ENCODE data around the gene CAMTA1.
"Not testable (repeated sequence)": the region's sequence is repeated elsewhere in the genome, so short reads cannot be mapped to it uniquely, and the experiment has no call there.

The CAMTA1 gene

DNA sequence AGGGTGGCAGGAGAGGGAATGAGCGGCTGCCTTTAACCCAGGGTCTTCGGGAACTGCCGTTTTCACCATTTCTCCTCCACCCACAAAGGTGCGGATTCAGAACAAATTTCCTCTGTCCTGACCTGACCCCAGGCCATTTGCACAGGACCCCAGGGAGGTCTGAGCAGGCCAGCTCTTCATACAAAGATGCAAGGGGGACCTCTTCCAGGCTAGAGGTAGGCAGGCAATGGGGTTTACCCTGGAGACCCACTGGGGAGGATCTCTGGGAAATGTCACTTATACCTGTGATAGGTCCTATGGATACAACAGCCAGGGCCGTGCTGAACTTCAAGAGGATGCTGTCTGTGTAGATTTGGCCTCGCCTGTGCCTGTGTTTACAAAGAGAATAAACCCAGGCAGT is 896.1 kb downstream of the CAMTA1 start:
- DNase-seq = no peak

DNA sequence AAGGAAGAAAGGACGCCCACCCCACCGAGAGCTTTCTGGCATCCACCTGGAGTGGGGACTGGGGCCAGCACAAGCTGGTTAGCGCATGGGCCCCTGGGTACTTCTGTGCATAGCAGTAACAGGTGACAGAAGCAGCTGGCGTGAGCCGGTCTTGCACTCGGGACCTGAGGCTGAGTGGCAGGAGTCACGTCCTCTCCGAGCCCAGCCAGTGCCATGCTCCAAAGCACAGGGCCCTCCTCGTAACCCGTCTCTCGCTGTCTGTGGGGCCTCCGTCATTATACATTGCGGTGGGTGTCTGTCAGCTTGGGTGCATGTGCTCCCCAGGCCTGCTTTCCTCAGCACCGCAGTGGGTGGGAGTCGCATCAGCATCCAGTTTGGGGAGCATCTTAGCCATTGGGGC is 898.3 kb downstream of the CAMTA1 start:
- DNase-seq = no peak

DNA sequence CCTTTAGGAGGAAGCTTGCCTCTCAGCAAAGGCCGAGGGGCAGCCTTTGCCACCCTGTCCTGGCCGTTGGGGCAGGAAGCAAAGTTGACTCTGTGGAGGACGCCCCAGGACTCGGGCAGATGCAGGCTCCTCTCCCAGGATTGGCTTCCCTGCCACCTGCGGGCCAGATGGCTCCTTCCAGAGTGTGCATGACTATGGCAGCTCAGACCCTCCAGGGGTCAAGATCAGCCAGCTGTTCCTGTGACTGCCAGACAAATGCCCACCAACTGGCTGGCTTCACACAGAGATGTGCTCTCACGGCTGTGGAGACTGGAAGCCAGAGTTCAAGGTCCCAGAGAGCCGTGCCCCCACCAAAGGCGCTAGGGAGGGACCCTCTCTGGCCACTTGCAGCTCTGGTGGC is 898.9 kb downstream of the CAMTA1 start:
- DNase-seq = no peak

DNA sequence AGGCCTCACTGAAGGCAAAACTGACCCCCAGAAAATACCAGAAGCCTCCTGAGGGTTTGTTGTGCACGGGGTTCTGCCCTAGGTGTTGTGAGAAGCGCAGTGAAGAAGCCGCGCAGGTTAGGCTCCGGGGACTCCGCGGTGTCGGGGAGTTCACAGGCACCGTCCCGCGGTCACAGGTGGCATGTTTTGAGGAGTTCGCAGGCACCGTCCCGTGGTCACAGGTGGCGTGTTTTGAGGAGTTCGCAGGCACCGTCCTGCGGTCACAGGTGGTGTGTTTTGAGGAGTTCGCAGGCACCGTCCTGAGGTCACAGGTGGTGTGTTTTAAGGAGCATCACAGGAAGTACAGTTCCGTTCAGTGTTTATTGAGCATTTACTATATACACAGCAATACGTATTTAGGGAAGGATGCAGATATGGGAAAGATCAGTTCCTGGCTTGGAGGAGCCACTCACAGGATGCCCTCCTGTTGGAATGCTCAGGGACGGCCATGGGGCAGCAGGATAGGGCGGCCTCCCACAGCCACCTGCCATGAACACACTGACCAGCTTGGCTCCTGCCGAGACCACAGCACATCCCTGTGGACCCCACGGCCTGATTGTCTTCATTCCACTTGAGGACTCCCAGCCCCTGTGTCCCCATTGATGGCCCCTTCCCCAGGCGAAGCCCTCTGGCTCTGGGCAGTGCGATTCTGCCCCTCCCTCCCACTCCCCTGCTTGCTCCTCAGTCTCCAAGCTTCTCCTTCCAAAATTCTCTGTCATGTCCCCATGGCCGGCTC is 899.8 kb downstream of the CAMTA1 start:
- no peak for DNase-seq

DNA sequence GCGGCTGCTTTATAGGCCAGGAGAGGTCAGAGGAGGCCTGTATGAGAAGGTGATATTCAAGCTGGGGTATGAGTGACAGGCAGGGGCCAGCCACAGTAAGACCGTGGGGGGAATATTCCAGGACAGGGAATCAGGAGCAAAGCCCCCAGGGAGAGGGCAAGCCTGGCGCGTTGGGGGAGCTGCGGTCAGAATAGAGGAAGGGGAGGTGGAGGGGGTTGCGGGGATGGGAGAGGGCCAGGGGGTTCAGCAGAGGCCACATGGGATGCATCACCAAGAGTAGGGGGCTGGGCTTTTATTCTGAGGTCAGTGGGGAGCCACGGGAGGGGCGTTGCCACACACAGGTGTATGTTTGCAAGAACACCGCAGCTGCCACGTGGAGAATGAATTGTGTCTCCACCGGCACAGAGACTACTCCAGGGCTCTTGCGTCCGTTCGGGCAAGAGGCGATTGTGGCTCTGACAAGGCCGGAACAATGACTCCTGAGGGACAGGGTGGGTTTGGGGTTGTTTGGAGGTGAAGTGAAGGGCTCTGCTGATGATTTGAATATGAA is 901.1 kb downstream of the CAMTA1 start:
- DNase-seq = no peak

DNA sequence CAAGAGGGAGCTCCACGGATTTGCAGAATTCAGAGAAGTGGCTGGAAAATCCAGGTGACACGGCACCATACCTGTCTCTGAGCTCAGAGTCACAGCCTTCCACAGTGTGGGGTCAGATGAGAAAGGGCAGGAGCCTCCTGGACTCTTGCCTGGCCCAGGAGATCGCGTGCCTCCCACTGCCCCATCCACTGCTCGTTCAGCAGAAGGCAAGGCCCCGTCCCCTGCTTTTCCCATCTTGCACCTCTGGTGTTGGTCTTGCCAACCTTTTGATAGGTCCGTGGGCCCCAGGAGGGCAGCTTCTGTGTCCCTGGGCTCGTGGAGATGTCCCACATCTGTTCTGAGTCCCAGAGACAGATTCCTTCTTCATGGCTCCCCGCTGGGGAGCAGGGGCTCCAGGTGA is 902.2 kb downstream of the CAMTA1 start:
- no peak for DNase-seq

DNA sequence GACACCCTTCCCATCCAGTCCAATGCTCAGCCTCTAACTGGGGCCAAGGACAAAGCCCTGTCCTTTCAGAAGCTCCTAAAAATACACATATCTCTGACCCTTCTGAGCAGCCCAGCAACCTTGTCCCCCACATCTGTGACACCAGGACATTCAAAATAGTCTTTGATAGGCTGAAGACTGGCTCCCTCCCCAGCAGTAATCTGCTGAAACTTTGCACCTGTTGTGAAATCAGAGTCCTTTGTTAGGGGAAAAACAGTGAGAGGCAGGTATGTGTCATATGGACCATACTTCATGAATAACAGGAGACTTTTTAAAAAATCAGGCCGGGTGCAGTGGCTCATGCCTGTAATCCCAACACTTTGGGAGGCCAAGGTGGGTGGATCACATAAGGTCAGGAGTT is 903.4 kb downstream of the CAMTA1 start:
- no peak for DNase-seq

DNA sequence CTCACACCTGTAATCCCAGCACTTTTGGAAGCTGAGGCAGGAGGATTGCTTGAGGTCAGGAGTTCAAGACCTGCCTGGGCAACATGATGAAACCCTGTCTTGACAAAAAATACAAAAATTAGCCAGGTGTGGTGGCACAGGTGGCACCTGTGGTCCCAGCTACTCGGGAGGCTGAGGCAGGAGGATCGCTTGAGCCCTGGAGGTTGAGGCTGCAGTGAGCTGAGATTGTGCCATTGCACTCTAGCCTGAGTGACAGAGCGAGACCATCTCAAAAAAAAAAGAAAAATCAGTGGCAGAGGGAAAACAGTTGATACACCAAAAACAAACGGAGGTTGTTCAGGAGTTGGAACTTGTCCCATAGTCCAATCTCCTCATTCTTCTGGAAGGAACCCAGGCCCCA is 904.1 kb downstream of the CAMTA1 start:
- DNase-seq = not testable (repeated sequence)

DNA sequence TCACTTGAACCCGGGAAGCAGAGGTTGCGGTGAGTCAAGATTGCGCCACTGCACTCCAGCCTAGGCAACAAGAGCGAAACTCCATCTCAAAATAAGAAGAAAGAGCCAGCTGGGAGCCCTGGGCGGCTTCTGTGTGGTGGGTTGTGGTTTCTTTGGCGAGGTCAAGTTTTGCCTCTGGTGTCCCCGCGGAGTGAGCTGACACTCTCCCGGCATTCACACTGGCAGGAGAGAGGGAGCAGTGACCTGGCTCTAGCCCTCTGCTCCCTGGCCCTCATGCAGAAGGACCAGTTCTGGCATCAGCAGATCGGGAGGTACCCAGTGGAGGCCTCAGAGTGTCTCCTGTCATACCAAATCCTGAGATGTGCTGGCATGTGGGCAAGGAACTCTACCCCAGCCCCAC is 904.8 kb downstream of the CAMTA1 start:
- DNase-seq = no peak

DNA sequence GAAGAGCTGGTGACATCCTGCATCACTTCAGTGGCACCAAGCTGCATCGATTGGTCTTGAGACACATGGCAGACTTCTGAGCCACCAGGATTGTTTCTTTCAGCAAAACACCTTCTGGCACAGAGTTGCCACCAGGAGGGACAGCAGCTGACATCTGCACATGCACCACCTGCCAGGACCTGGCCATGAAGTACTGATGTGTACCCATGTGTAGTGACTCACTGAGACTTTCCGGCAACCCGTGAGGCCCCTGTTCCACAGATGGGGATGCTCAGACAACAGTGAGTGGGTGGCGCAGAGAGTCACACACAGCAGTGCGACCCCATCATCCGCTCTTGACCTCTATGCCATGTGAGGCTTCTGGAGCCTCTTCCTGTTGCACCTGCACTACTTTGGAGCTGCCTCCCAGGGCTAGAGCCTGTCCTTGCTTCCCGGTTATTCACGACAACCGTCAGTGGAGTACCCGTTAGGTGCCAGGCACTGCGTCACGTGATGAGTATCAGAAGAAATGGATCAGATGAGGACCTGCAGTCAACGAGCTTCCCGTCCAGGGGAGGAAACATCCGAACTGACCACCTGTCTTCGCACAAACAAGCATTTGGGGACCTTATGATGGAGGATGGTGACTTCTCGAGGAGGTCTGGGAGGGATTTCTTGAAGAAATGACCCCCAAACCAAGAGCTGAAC is 905.4 kb downstream of the CAMTA1 start:
- DNase-seq = no peak

DNA sequence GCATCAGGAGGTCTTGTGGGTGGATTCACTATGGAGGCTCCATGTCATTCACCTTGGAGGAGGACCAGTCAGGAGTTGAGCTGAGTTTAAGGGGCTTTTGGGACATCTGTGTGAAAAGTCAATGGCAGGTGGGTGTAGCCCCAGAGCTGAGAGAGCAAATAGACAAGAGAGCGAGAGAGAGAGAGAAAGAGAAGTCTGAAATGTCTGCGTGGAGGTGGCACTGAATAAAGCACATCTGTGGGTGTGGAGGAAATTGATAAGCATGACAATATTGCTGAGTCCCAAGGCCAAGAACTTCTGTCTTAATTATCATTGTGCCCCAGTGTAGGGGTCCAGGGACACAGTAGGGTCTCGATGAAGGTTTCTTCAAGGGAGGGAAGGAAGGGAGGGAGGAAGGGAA is 906.3 kb downstream of the CAMTA1 start:
- DNase-seq = no peak

DNA sequence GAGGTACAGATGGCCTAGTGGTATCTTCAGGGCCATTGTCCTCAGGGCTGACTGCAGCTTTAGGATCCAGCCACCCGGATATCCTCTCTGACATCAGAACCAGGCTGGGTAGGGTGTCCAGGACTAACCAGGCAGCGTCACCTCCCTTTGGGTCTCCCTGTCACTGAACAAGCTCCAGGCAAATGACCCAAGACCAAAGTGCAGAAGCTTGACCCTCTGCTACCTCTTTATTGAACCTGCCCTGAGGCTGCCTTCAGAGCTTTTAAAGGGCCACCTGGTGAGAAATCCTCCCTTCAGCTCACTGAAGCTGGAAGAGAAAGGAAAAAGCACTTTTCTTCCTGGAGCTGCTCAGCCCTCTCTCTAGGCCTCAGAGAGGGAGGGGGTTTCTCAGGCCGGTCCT is 906.8 kb downstream of the CAMTA1 start:
- no peak for DNase-seq

DNA sequence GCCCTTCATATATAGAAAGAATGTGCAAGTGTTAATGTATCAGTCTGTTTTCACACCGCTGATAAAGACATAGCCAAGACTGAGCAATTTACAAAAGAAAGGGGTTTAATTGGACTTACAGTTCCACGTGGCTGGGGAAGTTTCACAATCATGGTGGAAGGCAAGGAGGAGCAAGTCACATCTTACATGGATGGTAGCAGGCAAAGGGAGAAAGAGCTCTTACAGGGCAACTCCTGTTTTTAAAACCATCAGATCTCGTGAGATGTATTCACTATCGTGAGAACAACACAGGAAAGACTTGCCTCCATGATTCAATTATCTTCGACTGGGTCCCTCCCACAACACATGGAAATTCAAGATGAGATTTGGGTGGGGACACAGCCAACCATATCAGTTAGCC is 907.8 kb downstream of the CAMTA1 start:
- DNase-seq = not testable (repeated sequence)

DNA sequence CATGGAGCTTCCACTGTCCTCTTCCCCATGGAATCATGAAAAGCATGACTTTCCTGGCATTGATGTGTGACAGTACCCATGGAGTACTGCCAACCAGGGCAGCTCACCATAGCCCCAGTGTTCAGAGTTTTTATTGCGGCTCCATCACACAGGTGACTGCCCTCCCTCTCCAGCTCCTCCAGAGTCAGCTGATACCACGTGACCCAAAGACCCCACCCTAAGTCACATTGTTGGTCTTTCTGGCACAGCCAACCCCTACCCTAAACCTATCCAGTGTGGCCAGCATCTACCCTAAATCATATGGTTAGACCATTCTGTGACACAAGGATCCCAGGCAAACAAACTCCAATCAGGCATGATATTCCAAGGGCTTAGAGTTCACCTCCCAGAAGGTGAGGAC is 908.4 kb downstream of the CAMTA1 start:
- DNase-seq = no peak

DNA sequence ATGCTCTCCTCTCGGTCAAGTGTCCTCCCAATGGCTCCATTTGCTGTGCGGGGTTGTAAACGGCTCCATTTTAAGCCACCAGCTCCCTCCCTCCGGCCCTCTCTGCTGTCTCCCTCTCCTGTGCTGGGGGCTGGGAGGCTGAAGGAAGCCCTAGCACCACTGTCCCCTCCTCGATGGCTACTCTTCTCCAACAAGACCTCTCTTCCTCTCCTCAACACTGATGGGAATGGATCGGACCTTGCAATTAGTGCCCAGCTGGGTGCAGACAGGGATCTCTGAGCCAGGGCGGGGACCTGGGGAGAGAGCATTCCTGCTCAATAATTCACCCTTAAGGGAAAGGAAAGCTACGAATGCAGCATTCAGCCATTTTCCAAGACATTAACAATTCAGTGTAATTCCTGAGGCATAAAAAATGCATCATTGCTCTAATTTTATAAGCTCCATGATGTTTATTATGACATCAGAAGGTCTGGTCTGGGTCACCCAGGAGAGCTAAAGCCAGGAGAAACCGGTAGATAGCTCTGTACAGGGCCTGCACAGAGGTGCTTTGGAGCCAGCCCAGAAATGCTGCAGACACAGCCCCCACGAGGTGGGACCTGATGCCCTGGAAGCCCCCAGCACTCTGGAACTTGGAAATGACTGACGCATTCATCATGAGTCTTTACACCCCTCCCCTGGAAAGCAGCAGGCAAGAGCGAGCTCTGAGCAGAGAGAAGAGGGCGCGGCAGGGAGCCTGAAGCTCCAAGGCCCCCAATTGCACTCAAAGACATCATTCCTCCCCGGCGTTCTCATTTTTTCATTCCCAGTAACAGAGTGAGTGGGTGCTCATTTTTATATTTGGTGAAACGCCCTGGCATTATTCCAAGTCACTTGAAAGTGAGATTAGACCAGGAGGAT is 909.6 kb downstream of the CAMTA1 start:
- DNase-seq = no peak

DNA sequence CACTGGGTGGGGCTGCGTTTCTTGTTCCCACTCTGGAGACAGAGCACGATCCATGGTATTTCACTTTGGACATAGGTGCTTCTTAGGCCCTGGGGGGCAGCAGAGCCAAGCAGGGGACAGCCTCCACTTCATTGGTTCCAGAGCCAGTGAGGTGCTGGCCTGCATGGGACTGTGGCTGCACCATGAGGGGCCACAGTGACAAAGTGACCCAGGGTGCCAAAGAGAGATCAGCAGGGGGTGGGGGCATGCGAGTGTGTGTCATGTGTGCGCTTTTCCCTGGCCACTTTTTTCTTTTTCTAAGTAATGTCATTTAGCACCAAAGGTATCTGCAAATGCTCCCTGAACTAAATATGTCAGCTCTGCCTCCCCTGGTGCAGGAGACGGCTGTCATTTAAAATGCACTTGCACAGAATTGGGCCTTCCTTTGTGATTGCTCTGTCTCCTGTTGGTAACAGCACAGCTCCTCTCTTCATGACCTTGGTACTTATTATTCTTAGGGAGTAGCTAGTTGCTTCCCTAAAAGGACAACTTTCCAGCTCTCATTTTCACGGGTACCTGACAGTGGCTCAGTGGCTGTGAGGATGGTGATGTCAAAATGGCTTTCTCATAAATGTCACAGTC is 910.4 kb downstream of the CAMTA1 start:
- no peak for DNase-seq

DNA sequence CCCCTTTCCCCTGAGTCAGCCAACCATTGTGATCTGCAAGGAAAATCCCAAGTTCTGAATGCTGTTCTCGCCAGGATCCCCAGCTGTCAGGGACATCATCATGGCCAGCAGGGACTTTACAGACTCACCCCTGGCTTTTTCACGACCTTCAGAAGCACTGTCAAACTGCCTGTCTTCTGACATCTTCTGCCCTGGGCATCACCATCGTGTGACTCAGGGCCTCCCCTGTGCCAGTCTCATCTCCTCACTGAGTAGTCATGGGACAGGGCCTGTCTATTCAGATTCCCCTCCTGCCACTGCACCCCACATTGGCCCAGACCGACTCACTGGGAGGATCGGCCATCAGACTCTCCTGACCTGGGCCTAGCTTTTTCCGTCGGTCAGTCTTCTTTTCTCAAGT is 913.4 kb downstream of the CAMTA1 start:
- no peak for DNase-seq

DNA sequence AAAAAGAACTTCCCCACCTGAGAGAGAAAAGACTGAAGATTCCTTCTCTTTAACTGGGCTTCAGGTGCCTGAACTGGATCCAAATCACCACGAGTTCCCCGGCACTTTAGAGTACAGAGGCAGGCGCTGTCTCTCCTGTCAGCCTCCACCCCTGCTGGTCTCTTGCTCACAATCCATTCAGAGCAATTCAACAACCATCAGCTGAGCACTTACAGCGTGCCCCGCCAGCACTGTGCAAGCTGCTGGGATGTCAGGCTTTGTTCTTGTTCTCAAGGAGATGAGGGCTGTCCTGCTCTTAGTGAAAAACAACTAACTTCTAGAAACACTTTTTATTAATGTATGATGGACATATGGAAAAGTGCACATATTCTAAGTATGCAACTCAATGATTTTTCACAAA is 917.1 kb downstream of the CAMTA1 start:
- no peak for DNase-seq

DNA sequence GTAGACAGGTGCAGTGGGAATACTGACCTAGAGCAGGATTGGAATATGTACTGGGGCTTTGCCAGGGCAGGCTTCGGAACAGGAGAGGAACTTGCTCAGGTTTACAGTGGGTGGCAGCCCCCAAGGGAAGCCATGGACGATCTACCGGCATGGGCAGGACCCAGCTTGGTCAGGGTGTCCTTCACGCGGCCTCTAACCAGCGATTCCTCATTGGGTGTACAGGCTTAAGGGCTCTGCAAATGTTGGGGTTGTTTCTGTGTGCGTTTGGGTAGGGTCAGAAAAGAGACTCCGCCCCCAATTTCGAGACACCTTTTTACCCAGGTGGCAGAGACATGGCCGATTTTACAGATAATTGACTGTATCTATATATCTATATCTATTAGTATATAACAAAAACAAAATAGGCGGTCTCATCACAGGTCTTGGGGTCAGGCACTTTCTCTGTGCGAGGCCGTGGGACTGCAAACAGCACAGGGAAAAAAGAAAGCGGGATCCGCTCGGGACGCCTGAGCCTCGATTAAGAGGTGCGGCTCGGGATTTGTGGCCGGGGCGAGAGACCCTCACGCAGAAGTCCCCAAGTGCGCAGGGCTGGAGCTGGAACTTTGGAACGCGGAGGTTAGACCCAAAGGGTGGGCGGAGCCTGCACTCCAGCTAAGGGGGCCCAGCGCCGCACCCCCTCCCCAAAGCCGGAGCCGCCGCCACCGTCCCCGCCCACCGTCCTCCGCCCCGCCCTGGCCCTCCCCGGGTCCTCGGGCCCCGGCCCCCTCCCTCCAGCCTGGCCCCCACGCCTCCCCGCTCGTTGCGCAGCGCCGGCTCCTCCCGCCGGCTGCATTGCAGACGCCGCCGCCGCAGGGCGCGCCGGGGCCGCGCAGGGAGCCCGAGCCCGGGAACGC is 918.3 kb downstream of the CAMTA1 start:
- no peak for DNase-seq

DNA sequence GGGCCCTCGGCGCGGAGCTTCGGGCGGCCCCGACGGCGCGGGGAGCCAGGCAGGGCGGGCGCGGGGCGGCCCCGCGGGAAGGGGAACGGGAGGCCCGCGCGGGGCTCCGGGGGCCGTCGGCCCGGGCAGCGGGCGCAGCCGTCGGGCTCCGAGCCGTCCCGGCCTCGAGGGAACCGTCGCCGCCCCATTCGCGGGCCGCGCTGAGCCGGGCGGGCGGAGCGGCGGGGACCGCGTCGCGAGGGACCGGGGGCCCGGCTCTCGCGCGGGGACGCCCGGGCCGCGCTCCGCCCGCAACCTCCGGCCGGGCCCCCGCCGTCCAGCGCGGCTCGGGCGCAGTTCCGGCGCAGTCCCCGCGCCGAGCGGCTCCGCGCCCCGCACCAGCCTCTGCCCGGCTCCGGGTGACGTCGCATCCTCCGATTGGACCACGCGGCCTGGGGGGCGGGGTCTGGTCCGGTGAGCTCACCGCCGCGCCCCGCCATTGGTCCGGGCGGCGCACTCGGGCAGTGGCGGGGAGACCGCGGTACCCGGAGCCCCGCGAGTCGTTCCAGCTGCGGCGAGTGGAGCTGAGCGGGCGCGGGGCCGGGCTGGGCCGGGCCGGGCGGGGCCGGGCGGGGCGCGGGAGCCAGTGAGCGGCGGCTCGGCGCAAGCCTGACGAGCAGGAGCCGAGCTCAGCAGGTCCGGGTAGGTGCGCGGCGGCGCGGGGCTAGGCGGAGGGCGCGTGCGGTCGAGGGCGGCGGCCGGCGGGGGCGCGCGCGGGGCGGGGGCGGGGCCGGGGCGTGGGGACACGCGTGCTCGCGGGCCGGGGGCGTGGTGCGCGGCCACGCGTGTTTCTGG is 919.2 kb downstream of the CAMTA1 start:
- DNase-seq = peak; percentile 94
